GM19328 (cell line): Measurements from ENCODE around the gene PPP2R5B.

Source experiments
- ATAC-seq: cut with Tn5 transposase; IDR thresholded peaks from one replicate; pipeline ENCODE4 v1.9.1; 2021; ENCODE audit warnings: mild to moderate bottlenecking, moderate library complexity; ENCODE audit not compliant: unreplicated experiment

Gene PPP2R5B

GRCh38 chr11:64888729-64889511, 35.6 kb upstream of the PPP2R5B start:
- ATAC-seq = no peak

DNA sequence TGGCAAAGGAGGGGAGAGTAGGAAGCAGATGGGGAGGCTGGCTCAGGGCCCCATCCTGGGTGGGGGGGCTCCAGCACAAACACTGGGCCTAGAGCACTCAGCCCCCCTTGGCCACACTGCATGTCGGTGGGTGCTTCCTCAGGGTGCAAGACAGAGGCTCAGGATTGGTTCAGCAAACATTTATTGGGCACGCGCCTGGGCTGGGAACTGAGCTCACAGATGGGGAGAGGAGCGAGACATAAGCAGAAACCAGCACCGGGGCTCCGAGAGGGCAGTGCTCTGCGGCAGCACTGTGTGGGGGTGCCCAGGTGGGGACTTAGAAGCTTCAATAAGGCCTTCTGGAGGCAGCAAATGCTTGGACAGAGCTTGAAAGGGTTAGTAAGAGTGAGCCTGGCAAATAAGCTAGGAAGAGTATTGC, 34.0 kb upstream of the PPP2R5B start:
- ATAC-seq = no peak

GRCh38 chr11:64891215-64891848, 33.2 kb upstream of the PPP2R5B start:
- ATAC-seq = no peak

- no peak for ATAC-seq
Measured at GRCh38 chr11:64891880-64892279, 32.6 kb upstream of the PPP2R5B start.

DNA sequence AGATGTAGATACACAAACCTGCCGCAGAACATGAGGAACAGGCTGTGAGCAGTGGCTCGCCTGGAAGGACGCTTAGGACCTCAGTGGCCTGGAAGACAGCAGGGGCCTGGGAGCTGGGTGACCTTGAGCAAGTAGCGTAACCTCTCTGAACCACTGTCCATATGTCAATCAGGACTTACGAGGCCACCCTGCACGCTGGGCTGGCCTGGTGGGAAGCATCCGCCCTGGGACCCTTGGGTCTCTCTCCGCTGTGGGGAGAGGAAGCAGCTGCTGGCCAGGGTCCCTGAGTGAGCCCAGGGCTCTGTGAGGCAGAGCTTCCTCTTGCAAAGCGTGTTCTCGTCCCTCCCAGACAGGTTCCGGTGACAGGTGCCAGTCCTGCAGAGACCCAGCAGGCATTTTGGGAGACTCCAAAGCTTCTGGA, 32.1 kb upstream of the PPP2R5B start:
- no peak for ATAC-seq

DNA sequence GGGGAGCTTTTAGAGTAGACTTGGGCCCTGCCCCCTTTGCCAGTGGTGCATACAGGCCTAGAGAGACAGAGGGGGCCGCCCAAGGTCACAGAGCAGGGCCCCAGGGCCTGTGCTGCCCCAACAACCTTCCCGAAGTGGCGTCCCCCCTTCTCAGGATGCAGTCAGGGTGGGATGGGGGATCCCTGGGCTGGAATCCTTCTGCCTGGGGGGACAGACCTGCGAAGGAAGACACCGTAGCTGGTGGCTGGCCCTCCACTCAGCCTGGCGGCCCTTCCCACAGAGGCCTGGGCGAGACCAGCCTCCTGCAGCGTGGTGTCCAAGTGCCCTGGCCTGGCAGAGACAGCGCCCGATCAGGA, 31.7 kb upstream of the PPP2R5B start:
- ATAC-seq = no peak

DNA sequence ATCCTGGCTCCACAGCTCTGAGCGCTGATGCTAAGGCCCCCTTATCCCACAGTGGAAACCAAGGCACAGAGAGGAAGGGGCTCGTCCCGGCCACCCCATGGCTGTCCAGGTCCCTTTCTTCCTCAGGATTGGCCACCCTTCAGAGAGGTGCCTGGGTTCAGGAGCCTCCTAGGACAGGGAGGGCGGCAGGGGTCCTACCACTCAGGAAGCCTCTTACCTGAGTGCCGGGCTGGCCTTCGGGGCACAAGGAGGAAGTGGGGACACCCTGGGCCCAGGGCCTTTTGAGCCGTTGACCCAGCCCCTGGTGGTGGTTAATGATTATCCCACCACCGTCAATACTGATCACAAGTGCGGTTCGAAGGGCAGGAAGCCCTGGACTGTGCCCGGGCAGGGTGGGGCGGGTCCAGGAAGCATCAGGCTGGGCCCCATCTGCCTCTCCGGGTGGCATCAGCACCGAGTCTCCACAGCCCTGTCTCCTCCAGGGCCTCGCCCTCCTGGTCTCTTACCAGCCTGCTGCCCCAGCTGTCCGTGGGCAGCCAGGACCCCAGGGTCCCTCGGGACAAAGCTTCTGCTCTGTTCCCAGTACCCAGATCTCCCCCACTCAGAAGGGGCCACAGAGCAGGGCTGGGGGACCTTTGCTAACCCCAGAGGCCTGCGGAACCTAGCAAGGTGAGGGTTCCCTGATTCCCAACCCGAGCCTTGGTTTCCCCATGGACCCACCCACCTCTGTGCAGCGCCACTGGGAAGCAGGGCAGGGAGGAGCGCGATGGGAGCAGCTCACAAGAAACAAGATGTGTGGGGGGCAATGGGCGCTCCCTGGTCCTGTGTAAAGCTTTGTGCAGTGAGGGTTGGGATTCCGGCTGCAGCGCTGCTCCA, 31.1 kb upstream of the PPP2R5B start:
- no peak for ATAC-seq

GRCh38 chr11:64894070-64894811, 30.2 kb upstream of the PPP2R5B start:
- no peak for ATAC-seq

- ATAC-seq = no peak
Measured at GRCh38 chr11:64894812-64895452, 29.6 kb upstream of the PPP2R5B start.

DNA sequence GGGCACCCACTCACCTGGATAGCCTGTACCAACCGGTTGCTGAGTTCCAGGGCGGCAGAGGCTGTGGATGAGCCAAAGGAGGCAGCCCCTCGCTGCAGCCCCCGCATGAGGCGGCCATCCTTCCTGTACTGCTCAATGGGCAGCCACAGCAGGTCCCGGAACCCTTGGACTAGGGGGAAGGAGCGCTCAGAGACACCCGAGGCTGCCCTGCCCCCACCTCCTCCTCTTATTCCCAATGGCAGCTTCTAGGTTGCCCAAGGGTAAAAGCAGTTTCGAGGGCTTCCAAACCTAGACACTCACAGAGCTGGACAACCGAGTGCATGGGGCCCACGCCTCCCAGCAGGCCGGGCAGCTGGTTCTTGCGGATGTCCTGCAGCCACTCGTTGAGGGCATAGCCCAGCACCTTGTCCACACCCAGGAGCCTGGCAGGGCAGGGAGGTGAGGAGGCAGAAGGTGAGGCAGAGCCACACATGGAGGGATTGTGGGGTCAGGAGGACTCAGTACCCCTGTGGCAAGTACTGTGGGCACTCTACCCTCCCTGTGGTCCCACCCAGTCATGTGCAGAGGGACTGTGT, 28.0 kb upstream of the PPP2R5B start:
- ATAC-seq = no peak

DNA sequence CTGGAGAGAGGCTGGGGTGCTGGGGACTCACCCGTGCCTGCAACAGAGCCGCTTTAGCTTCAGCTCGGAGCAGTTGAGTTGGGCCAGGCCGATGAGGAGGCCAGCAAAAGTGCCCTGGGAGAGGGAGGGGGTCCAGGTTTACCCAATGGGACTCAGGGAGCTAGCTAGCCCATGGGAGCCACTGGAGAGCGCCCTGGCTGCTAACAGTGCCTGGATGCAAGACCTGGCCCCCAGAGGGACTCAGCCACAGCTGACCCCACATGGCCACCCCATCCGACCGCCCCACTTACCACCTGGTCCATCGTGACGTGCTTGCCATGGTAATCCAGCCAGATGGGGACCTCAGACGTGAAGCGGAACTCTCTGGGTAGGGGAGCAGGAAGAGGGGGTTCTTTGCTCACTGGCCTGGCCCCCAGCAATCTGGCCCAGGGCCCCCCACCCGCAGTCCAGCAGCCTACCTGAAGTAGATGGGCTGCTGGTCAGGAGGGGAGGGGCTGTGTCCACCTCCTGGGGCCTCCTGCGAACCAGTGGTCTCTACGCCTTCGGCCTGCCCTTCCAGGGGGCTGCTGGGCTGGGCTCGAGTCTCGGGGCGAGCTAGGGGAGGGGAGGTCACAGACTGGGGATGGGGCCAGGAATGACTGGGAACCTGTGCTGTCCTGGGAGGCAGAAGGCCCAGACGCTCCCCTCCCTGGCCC, 27.0 kb upstream of the PPP2R5B start:
- ATAC-seq = no peak

DNA sequence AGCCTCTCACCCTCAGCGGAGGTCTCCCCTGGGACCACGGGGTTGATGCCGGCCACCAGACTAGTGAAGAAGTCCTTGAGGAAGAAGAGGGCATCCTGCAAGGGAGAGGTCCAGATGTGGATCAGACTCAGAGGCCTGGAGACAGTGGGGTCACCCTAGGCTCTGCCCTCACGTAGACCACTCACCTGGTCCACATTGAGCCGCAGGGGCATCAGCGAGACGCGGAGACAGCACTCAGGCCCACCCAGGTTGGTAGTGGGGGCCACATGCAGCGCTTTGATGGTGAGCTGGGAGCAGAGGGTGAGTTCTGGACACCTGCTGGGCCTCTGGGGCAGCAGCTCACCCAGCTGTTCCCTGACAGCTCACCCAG, 26.4 kb upstream of the PPP2R5B start:
- ATAC-seq = no peak

DNA sequence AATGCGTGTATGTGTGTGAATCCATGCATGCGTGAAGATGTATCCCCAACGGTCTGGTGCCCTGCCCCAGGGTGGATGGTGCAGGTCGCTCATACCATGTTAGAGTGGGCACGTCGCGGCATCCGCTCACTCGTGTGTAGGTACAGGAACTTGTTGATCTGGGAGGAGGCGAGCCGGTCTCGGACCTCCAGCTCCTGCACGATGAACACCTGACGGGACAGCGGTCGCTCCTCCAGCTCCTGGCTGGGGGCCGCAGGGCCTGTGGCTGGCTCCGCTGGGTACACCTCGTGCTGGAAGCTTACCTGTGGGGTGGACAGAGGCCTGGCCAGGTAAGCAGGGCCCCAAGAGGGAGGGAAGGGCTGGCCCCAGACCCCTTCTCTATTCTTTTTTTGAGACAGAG, 25.9 kb upstream of the PPP2R5B start:
- ATAC-seq = no peak

DNA sequence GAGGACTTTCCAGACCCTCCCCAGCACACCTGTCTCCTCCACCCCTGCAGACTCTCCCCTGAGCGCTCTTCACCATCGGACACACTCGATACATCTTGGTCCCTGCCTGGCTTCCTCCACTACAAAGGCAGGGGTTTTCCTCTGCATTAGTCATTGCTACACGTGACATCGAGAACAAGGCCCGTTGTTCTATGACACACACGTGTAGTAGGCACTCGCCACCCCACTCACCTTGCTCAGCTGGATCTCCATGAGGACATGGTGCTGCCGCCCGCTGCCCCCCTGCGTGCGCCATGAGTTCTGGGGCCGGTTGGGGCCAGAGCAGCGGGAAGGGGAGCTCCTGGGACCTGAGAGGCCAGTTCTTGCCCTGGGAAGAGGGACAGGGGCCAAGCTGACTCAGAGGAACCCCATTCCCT, 24.2 kb upstream of the PPP2R5B start:
- no peak for ATAC-seq

GRCh38 chr11:64900774-64901173, 23.7 kb upstream of the PPP2R5B start:
- ATAC-seq = no peak

- ATAC-seq = no peak
Measured at GRCh38 chr11:64902102-64902900, 22.2 kb upstream of the PPP2R5B start.

DNA sequence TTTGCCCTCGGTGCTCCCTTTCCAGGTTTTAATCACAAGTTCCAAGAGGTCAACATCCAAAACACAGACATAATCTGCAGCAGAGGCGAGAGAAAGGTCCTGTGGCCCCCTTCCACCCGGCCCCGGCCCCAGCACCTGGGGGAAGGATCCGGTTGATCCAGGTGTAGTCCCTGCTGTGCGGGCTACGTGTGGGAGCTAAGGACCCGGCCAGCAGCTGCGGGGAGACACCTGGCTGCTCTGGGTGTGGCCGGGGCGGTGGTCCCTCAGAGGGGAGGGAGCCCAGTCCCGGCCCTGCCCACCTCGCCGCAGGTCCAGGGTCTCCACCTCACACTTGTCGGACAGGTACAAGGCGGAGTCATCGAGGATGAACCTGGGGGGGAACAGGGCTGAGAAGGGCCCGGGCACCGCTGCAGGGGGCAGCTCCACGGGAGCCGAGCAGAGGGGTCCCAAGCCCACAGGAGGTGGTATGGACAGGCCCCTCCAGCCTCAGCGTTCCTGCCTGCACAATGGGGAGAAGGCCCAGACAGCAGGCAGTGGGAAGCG, 21.1 kb upstream of the PPP2R5B start:
- no peak for ATAC-seq

DNA sequence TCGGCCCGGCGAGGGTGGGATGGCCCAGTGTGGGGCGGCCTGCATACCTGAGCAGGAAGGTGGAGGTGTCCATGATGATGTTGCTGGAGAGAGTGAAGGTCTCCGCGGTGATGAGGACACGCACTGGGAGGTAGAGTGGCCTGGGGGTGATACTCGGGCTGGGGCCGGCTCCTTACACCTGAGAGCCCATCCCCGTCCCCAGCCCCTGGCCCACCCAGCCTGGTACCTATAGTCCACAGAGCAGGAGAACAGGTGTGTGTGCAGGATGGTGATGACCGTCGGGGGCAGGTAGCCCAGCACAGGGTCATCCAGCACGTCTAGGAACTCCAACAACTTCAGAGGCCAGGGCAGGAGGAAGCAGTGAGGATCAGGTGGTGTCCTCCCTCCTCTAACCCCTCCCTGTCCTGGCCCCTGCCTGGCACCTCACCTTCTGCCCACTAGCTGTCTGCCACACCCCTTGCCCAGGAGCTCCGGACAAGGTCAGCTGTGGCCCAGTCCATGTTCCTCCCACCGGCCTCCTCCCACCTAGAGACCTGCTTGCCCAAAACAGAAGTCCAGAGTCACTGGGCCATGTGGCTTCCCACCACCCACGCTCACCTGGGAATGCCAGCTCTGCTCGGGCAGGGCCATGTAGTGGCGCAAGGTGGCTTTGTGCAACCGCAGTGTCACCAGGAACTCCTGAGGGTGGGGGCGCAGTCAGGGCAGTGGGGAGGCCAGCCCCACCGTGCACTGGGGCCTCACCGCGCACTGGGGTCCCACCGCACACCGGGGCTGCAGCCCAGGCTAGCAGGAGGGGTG, 18.8 kb upstream of the PPP2R5B start:
- ATAC-seq = no peak
